Spleen (tissue), 11 donors: ENCODE results near the gene LRRC8D. TPM values are rescaled to one million over a fixed set of nuclear protein-coding genes. Genes with fewer than 3 reads are reported as not detected.

Experiments
- DNase-seq: peaks from one replicate; pipeline ENCODE4 v3.0.0-alpha.2; 2020
- H3K27ac ChIP-seq, 8 donors: fragments of 200-600 bp; sonication (generic) in 7 of 8; 1 replicate in 4 of 8; 2 replicates in 4 of 8; pipeline versions ENCODE4 v1.5.0 to v1.8.0; 2016 to 2021; ENCODE audit warnings: inconsistent platforms in 4 of 8, mild to moderate bottlenecking in 4 of 8, moderate library complexity in 1 of 8
- H3K27me3 ChIP-seq, 7 donors: fragments of 200-600 bp; sonication (generic) in 6 of 7; replicated peaks in 1 of 7; 1 replicate in 4 of 7; 2 replicates in 3 of 7; pipeline versions ENCODE4 v1.5.0 to v1.8.0; 2016 to 2021; ENCODE audit warnings: inconsistent platforms in 3 of 7, mild to moderate bottlenecking in 1 of 7
- H3K36me3 ChIP-seq, 6 donors: fragments of 200-600 bp; sonication (generic) in 5 of 6; 1 replicate in 4 of 6; 2 replicates in 2 of 6; pipeline versions ENCODE4 v1.5.0 to v1.8.0; 2016 to 2021; ENCODE audit warnings: inconsistent platforms in 2 of 6
- H3K4me1 ChIP-seq, 6 donors: fragments of 200-600 bp; sonication (generic) in 5 of 6; 1 replicate in 3 of 6; 2 replicates in 3 of 6; pipeline versions ENCODE4 v1.5.0 to v1.8.0; 2016 to 2021; ENCODE audit warnings: inconsistent platforms in 3 of 6
- H3K4me3 ChIP-seq, 8 donors: fragments of 200-600 bp; sonication (generic) in 7 of 8; 1 replicate in 4 of 8; 2 replicates in 4 of 8; pipeline versions ENCODE4 v1.5.0 to v1.8.0; 2016 to 2021; ENCODE audit warnings: inconsistent platforms in 4 of 8, mild to moderate bottlenecking in 4 of 8, moderate library complexity in 2 of 8
- H3K9me3 ChIP-seq, 8 donors: fragments of 200-600 bp; sonication (generic) in 7 of 8; 1 replicate in 4 of 8; 2 replicates in 4 of 8; pipeline versions ENCODE4 v1.5.0 to v1.8.0; 2016 to 2021; ENCODE audit warnings: inconsistent platforms in 4 of 8
- CTCF ChIP-seq, 11 experiments: fragments of 200-600 bp in 7 of 11; fragments of 450-650 bp in 4 of 11; sonication (generic) in 4 of 11; IDR thresholded peaks in 8 of 11; conservative IDR thresholded peaks in 3 of 11; 1 replicate in 7 of 11; 2 replicates in 4 of 11; pipeline versions ENCODE4 v1.4.0 to v1.8.0; 2016 to 2021; ENCODE audit warnings: antibody characterized with exemption in 11 of 11, inconsistent platforms in 4 of 11, mild to moderate bottlenecking in 1 of 11
- POLR2A ChIP-seq, 3 donors: fragments of 450-650 bp; IDR thresholded peaks; one replicate each; pipeline ENCODE4 v1.5.1; 2017; ENCODE audit warnings: antibody characterized with exemption in 3 of 3, mild to moderate bottlenecking in 1 of 3
- POLR2AphosphoS5 ChIP-seq, 3 donors: sonication (generic); formaldehyde crosslinking; IDR thresholded peaks; one replicate each; pipeline ENCODE4 v1.5.1; 2017; ENCODE audit warnings: antibody characterized with exemption in 3 of 3
- WGBS, 5 donors: extraction: QIAGEN DNeasy Blood & Tissue Kit in 3 of 5; methylation state at CpG; one replicate each; pipeline versions ENCODE4 v1.1.5 to v1.1.7; 2013 to 2018; 5-methylcytosine and 5-hydroxymethylcytosine counted together
- intact Hi-C: fragments of 100-400 bp; cut with DNase I; formaldehyde crosslinking; loops from one replicate; pipeline ENCODE4 v1.15.0; 2023; ENCODE audit warnings: low total_unique reads
- polyA plus RNA-seq, 3 donors: library from polyadenylated mRNA; stranded (reverse); fragments of 200-250 nt; gene quantifications; one replicate each; pipeline ENCODE4 v1.2.1, GENCODE V29; 2013
- total RNA-seq, 7 donors: library from RNA; depleted of rRNA in 3 of 7; stranded (reverse); fragments of >200 nt in 3 of 7; fragmentation: NEBNext Ultra II Directional in 4 of 7; extraction: Animal tissue kit (Norgen Biotek cat#: 25700) in 4 of 7; gene quantifications; one replicate each; pipeline versions ENCODE4 v1.1.0 to v1.2.1, GENCODE V29; 2016 to 2021
- donor health status: healthy with polysubstance abuse.
- donor health status: DM: no; HTN: no; CAD: no; lungs with moderate emphysema.
- donor health status: DM: no; HTN: no; CAD: no.
- donor health status: Bipolar disorder and iron deficiency.
- donor health status: healthy.
- donor health status: DM: no; HTN: no; CAD: no.
- donor health status: DM: yes; HTN: yes; CAD: no.

LRRC8D gene
- total and polyA plus RNA-seq, 10 donors, result 12.8 to 42.0 (median 34.5) TPM

GRCh38 chr1:89876463-89876862 is 55.6 kb downstream of the LRRC8D start:
- Histone ChIP-seq H3K4me1 (peaks cover 0 to 49% (median 5%) of the 10 kb centered on the region in 6 donors), H3K9me3 (peaks cover 0 to 8% (median 5%) of the 10 kb centered on the region in 8 donors), H3K36me3 (peaks cover 0 to 12% (median 0%) of the 10 kb centered on the region in 6 donors), H3K27me3 (no peaks in the 10 kb centered on the region), H3K27ac (no peak overlapping the region), H3K4me3 (no peak overlapping the region)
- no peak for DNase-seq
- WGBS, 5 donors, result 73 to 88% (median 86%) methylated on average over 3 of the region's 3 CpGs
- intact Hi-C loops, result no loop called here
- TF ChIP-seq POLR2A (IDR thresholded peaks at IDR 0.05), result no peak
- no peak for TF ChIP-seq CTCF (IDR thresholded peaks at IDR 0.05 in 8 of 11, conservative IDR thresholded peaks at IDR 0.05 in 3 of 11)
- no peak for TF ChIP-seq POLR2AphosphoS5 (IDR thresholded peaks at IDR 0.05)

DNA sequence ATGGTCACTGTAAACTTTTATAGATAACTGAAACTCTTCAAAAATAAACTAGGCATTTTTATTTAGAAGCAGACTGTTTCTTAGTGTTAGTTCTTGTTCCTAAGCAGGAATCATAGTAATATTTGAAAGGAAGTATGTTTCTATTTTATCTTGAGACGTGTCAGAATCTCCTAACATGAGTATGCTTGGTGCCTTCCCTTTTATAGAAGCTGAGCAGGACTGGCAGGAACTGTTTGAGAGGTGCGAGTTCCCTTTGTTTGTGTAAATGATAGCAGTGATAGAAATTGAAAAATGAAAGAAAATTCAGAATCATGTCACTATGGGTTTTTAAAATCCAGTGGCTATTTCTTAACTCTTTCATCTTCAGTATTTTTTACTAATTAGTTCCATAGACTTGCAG is 56.9 kb downstream of the LRRC8D start:
- peaks cover 0 to 20% (median 0%) of the 10 kb centered on the region in 6 donors for H3K36me3 ChIP-seq
- H3K27ac ChIP-seq, result no peak overlapping the region
- H3K4me3 ChIP-seq, result no peak overlapping the region
- peaks cover 0 to 38% (median 5%) of the 10 kb centered on the region in 6 donors for H3K4me1 ChIP-seq
- H3K9me3 ChIP-seq, result peaks cover 0 to 15% (median 10%) of the 10 kb centered on the region in 8 donors
- DNase-seq, result no peak
- 11 to 33% (median 26%) methylated on average over 2 of the region's 2 CpGs for WGBS, 5 donors
- H3K27me3 ChIP-seq, result no peaks in the 10 kb centered on the region
- no peak for TF ChIP-seq CTCF (IDR thresholded peaks at IDR 0.05 in 8 of 11, conservative IDR thresholded peaks at IDR 0.05 in 3 of 11)
- TF ChIP-seq POLR2AphosphoS5 (IDR thresholded peaks at IDR 0.05), result no peak
- TF ChIP-seq POLR2A (IDR thresholded peaks at IDR 0.05), result no peak
- intact Hi-C loops, result no loop called here

DNA sequence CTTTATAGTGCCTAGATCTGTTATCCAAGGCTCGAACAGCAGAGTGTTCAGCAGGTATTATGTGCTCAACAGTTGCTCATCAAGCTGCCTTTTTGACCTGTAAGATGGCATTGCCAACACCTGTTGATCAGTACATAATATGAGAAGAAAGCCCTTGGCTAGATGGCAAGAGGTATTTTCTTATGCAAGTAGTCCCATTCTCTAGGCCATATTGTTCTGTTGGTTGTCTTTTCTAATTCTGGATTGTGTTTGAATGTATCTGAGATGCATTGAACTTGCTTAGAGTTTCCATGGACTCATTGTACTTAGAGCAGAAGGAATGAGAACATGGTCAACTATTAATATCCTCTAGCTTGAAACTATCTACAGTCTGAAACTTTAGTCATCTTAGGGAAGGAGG is 57.4 kb downstream of the LRRC8D start:
- Histone ChIP-seq H3K4me1 (peaks cover 0 to 33% (median 5%) of the 10 kb centered on the region in 6 donors), H3K9me3 (peaks cover 0 to 15% (median 10%) of the 10 kb centered on the region in 8 donors), H3K27me3 (no peaks in the 10 kb centered on the region), H3K27ac (no peak overlapping the region), H3K36me3 (peaks cover 0 to 20% (median 0%) of the 10 kb centered on the region in 6 donors), H3K4me3 (no peak overlapping the region)
- intact Hi-C loops, result no loop called here
- TF ChIP-seq POLR2AphosphoS5 (IDR thresholded peaks at IDR 0.05), result no peak
- DNase-seq, result no peak
- 61 to 100% (median 87%) methylated on average over 1 of the region's 1 CpG for WGBS, 5 donors

DNA sequence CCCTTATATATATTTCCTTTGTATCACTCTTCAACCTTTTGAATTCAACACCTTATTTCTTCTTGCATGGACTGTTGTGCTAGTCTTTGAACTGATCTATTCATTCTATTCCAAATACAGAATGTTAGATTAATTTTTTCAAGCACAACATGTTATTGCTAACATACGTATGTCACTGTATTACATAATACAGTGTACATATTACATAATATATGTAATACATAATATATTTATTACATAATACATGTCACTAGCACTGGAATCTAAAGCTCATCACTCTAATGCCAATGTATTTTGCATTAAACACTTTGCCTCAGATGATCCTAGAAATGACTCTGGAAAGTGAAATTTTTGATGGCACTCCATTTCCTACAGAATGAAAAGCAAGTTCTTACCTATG is 59.8 kb downstream of the LRRC8D start:
- Histone ChIP-seq H3K9me3 (peaks cover 0 to 15% (median 10%) of the 10 kb centered on the region in 8 donors), H3K4me3 (no peak overlapping the region), H3K27ac (no peak overlapping the region), H3K36me3 (peaks cover 0 to 38% (median 0%) of the 10 kb centered on the region in 6 donors), H3K4me1 (peaks cover 0 to 35% (median 4%) of the 10 kb centered on the region in 6 donors), H3K27me3 (no peaks in the 10 kb centered on the region)
- DNase-seq, result no peak
- TF ChIP-seq CTCF (IDR thresholded peaks at IDR 0.05 in 8 of 11, conservative IDR thresholded peaks at IDR 0.05 in 3 of 11) (no peak), POLR2A (IDR thresholded peaks at IDR 0.05) (no peak), POLR2AphosphoS5 (IDR thresholded peaks at IDR 0.05) (no peak)
- WGBS, 5 donors, result 54 to 86% (median 73%) methylated on average over 1 of the region's 1 CpG
- intact Hi-C loops, result no loop called here
